22Rv1 (cell line): ENCODE measurements around the gene PDE8B.

Experiments
- CTCF ChIP-seq: fragments of 450-650 bp; IDR thresholded peaks from 2 replicates; pipeline ENCODE4 v1.5.1; 2017; ENCODE audit warnings: mild to moderate bottlenecking
- ZFX ChIP-seq: fragments of 450-650 bp; IDR thresholded peaks from 2 replicates; pipeline ENCODE4 v1.6.1; 2017; ENCODE audit warnings: antibody characterized with exemption, borderline replicate concordance

DNA sequence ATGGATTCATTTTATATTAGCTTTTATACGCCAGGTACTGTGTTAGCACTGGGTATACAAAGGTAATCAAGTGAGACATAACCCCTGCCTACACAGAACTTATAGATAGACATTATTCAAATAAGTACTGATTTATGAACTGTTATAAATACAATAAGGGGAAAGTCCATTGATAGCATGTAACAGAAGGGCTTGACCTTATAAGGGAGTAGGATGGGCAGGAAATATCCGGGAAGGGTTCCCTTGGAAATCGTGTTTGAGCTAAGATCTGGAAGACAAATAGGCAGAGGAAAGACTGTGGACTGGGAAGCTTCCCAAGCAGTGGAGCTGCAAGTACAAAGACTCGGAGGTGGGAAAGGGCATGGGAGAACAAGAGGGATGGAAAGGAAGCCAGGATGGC, 170.2 kb downstream of the PDE8B start:
- no peak for TF ChIP-seq CTCF
- TF ChIP-seq ZFX, result no peak
